NOMO-1 treated with DMSO at 0.1 percent for 48 hours (cell line): ENCODE results near the gene FBXO9.

Source experiments
- DNase-seq: peaks from one replicate; lab custom pipeline; 2025; ENCODE audit not compliant: unreplicated experiment; lab: John Stamatoyannopoulos, UW

FBXO9 gene

GRCh38 chr6:53065266-53066076 is at the start of gene FBXO9:
Gene FBXO9 (plus strand): TSS chr6:53065404. CDS start chr6:53065790, 386 bp downstream.
- peak; percentile 36 for DNase-seq

- no peak for DNase-seq
Measured at GRCh38 chr6:53015486-53015885, 49.7 kb upstream of the FBXO9 start.

GRCh38 chr6:53018446-53018845 is 46.8 kb upstream of the FBXO9 start:
- DNase-seq, result no peak

GRCh38 chr6:53020005-53020744 is 45.0 kb upstream of the FBXO9 start:
- no peak for DNase-seq

GRCh38 chr6:53023323-53023722 is 41.9 kb upstream of the FBXO9 start:
- DNase-seq, result no peak

GRCh38 chr6:53026526-53026925 is 38.7 kb upstream of the FBXO9 start:
- DNase-seq, result no peak

GRCh38 chr6:53027131-53027718 is 38.0 kb upstream of the FBXO9 start:
- DNase-seq, result no peak

- no peak for DNase-seq
Measured at GRCh38 chr6:53028467-53028866, 36.7 kb upstream of the FBXO9 start.

GRCh38 chr6:53029257-53029656 is 35.9 kb upstream of the FBXO9 start:
- DNase-seq, result no peak

- no peak for DNase-seq
Measured at GRCh38 chr6:53029761-53030160, 35.4 kb upstream of the FBXO9 start.

- no peak for DNase-seq
Measured at GRCh38 chr6:53031281-53031680, 33.9 kb upstream of the FBXO9 start.

GRCh38 chr6:53032849-53033248 is 32.4 kb upstream of the FBXO9 start:
- no peak for DNase-seq

GRCh38 chr6:53033764-53034163 is 31.4 kb upstream of the FBXO9 start:
- no peak for DNase-seq

- no peak for DNase-seq
Measured at GRCh38 chr6:53035549-53036213, 29.5 kb upstream of the FBXO9 start.

- no peak for DNase-seq
Measured at GRCh38 chr6:53038141-53038540, 27.1 kb upstream of the FBXO9 start.

GRCh38 chr6:53038596-53038995 is 26.6 kb upstream of the FBXO9 start:
- DNase-seq, result no peak

GRCh38 chr6:53041356-53041755 is 23.8 kb upstream of the FBXO9 start:
- DNase-seq, result no peak

- no peak for DNase-seq
Measured at GRCh38 chr6:53042112-53042511, 23.1 kb upstream of the FBXO9 start.

GRCh38 chr6:53043581-53043980 is 21.6 kb upstream of the FBXO9 start:
- no peak for DNase-seq

GRCh38 chr6:53044071-53044470 is 21.1 kb upstream of the FBXO9 start:
- DNase-seq, result no peak

GRCh38 chr6:53044572-53044971 is 20.6 kb upstream of the FBXO9 start:
- no peak for DNase-seq
